VCaP (cell line): Measurements from ENCODE around the gene MTCL3.

Source experiments
- H3K27ac ChIP-seq: fragments of 450-650 bp; 2 replicates; pipeline ENCODE4 v1.5.1; 2017
- TF ChIP-seq, protein P1 (sequence below): fragments of 450-650 bp; conservative IDR thresholded peaks from 2 replicates; pipeline ENCODE4 v1.5.1; 2017; ENCODE audit warnings: mild to moderate bottlenecking, moderate library complexity

The MTCL3 gene

DNA sequence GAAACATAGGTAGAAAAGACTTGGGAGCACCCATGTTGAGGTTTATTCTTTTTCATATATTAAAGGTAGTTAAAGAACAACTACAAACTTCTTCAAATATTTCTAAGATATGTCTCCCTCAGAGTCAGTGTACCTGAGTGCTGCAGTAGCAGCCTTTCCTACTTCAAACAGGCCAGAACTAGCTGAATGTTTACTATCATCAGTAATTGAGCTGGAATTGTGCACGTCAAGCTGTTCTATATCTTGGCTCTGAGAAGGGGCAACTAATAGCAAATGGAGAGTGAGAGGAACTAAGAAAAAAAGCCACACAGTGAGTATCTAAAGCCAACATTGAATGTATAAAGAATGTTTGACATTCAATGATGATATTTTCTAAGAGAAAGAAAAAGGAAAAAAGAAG, 21.7 kb downstream of the MTCL3 start:
- TF ChIP-seq, protein P1, sequence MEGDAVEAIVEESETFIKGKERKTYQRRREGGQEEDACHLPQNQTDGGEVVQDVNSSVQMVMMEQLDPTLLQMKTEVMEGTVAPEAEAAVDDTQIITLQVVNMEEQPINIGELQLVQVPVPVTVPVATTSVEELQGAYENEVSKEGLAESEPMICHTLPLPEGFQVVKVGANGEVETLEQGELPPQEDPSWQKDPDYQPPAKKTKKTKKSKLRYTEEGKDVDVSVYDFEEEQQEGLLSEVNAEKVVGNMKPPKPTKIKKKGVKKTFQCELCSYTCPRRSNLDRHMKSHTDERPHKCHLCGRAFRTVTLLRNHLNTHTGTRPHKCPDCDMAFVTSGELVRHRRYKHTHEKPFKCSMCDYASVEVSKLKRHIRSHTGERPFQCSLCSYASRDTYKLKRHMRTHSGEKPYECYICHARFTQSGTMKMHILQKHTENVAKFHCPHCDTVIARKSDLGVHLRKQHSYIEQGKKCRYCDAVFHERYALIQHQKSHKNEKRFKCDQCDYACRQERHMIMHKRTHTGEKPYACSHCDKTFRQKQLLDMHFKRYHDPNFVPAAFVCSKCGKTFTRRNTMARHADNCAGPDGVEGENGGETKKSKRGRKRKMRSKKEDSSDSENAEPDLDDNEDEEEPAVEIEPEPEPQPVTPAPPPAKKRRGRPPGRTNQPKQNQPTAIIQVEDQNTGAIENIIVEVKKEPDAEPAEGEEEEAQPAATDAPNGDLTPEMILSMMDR: no peak
- no peak overlapping the region for H3K27ac ChIP-seq

DNA sequence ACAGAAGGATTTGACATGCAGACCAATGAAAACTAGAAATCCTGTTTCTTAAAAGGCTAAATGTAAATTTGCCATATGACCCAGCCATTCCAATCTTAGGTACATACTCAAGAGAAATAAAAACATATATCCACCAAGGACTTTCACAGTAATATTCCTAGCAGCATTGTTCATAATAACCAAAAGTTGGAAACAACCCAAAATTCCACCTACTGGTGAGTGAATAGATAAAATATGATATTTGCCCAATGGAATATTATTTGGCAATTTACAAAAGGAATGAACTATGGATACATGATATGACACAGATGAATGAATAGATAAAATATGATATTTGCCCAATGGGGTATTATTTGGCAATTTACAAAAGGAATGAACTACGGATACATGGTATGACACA, 22.7 kb downstream of the MTCL3 start:
- TF ChIP-seq, protein P1: no peak; the same call in 1 of the 2 replicates
- no peak overlapping the region for H3K27ac ChIP-seq

DNA sequence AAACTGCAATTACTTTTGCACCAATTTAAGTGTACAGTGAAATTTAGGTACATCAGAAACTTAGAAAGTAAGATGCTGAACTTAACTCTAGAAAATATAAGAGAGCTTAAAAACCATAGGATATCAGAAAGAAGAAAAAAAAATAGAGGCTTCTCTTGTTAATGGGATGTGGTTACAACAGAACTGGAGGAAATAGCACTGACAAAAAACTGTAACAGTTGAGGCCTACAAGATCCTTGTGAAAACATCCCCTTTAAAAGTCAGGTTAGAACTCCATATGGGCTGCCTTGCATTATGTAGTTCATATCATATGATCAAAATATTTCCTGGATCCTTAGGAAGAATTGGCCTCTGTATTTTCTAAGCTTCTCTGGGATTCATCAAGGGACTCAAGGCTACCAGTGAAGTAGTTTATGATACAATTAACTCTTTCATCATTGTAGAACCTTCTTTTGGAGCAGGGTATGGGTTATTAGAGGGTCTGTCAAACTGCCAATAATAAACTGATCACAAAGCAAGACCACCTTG, 24.8 kb downstream of the MTCL3 start:
- TF ChIP-seq, protein P1: no peak
- H3K27ac ChIP-seq: no peak overlapping the region

DNA sequence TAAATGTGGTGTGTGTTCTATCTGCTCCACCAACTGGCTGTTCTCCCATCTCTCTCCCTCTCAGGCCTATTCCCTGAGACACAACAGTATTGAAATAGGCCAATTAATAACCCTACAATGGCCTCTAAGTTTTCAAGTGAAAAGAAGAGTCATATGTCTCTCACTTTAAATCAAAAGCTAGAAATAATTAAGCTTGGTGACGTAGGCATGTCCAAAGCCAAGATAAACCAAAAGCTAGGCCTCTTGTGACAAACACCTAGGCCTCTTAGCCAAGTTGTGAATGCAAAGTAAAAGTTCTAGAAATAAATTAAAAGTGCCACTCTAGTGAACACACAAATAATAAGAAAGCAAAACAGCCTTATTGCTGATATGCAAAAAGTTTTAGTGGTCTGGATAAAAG, 29.9 kb downstream of the MTCL3 start:
- TF ChIP-seq, protein P1: no peak
- H3K27ac ChIP-seq: no peak overlapping the region

DNA sequence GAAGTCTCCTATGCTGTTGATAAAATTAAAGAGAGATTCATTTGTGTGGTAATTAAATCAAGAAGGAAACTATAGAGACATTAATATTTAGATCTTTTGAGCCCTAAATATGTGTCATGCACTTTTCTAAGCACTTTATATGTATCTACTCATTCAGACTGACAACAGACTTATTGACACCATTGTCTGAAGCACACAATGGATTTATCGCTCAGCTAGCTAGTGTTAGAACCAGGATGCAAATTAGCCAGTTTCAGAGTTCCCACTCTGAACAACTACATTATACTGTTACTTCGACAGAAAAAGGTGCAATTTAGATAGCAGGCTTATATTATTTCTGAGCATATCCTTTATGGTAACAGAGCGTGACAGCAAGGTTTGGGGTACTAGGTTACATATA, 32.2 kb downstream of the MTCL3 start:
- TF ChIP-seq, protein P1: no peak
- no peak overlapping the region for H3K27ac ChIP-seq

DNA sequence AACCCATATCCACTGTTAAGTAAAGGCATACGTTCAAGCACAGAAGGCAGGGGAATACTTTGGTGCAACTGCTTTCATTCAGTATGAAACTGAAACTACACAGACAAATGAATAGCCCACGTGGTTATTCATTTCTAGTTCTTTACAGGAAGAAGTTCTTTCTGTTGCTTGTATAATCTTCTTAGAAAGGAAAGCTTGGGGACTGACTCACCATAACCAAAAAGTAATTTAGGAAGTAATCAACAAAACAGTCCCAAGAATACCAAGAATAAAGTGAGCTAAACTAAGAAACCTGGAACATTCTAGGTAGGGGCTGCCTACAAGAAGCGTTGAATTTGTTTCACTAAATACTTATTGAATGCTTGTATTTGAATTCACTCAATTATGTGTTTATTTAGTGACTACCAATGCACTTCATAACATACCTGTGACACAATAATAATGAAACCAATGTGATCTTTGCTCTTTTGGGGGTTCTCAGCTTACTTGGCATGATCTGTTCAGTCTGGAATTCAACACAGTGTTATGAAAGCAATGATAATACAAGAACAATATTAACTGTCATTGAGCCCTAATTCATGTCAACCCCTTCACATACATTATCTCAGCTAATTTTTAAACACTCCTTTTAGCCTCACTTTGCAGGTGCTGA, 34.8 kb downstream of the MTCL3 start:
- TF ChIP-seq, protein P1: no peak
- H3K27ac ChIP-seq: no peak overlapping the region

DNA sequence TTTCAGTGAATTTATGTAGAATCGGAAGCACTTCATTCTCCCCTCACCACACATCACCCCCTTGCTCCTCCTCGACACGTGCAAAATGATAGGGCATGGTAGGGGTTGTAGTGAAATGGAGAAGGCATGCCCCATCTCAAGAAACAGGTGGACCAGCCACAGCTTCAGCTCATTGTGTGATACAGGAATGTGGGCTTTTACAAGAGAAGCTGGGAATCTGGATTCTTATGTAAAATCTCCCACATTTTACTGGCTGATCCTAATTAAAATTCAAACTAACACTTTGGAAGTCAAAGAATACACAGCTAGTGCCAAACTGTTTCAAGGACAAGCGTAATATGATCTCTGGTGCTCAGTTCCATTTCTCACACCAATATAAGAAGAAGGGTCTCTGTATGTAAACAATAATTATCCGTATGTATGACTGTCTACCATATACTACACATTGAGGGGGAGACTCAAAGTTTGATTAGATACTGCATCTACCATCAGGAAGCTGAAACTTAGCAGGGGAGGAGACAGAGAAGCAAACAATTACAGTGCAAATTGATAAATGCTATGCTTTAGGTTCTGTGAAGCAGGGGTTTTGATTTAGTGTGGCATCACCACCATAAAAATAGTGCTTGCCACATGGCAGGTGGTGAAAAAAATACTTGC, 35.6 kb downstream of the MTCL3 start:
- no peak overlapping the region for H3K27ac ChIP-seq
- TF ChIP-seq, protein P1: no peak
